DND-41 (cell line): ENCODE measurements around the gene TOM1.

Experiments
- EZH2 ChIP-seq: IDR thresholded peaks from 3 replicates; pipeline ENCODE4 v1.6.1; 2012; ENCODE audit warnings: borderline replicate concordance, low read depth, mild to moderate bottlenecking, moderate library complexity, low read length, inconsistent platforms; ENCODE audit not compliant: severe bottlenecking
- TF ChIP-seq, protein P1 (sequence below): IDR thresholded peaks from 2 replicates; pipeline ENCODE4 v1.5.1; 2012; ENCODE audit warnings: borderline replicate concordance, low read length, moderate library complexity, mild to moderate bottlenecking; ENCODE audit not compliant: poor library complexity, severe bottlenecking; ENCODE audit errors: extremely low read depth

- TF ChIP-seq, protein P1, sequence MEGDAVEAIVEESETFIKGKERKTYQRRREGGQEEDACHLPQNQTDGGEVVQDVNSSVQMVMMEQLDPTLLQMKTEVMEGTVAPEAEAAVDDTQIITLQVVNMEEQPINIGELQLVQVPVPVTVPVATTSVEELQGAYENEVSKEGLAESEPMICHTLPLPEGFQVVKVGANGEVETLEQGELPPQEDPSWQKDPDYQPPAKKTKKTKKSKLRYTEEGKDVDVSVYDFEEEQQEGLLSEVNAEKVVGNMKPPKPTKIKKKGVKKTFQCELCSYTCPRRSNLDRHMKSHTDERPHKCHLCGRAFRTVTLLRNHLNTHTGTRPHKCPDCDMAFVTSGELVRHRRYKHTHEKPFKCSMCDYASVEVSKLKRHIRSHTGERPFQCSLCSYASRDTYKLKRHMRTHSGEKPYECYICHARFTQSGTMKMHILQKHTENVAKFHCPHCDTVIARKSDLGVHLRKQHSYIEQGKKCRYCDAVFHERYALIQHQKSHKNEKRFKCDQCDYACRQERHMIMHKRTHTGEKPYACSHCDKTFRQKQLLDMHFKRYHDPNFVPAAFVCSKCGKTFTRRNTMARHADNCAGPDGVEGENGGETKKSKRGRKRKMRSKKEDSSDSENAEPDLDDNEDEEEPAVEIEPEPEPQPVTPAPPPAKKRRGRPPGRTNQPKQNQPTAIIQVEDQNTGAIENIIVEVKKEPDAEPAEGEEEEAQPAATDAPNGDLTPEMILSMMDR = no peak
- TF ChIP-seq EZH2 = no peak
Observed at GRCh38 chr22:35275580-35275979, 24.1 kb upstream of the TOM1 start.
